Thyroid gland (tissue), 4 donors: ENCODE data around the gene UNC5C.

Experiments
- CTCF ChIP-seq, 6 experiments: fragments of 200-600 bp in 3 of 6; fragments of 450-650 bp in 3 of 6; sonication (generic) in 3 of 6; IDR thresholded peaks; one replicate each; pipeline ENCODE4 v1.5.1; 2016 to 2019; ENCODE audit warnings: antibody characterized with exemption in 6 of 6, mild to moderate bottlenecking in 2 of 6, inconsistent platforms in 1 of 6, moderate library complexity in 1 of 6
- POLR2A ChIP-seq, 2 donors: fragments of 450-650 bp; IDR thresholded peaks; one replicate each; pipeline ENCODE4 v1.6.1; 2017; ENCODE audit warnings: antibody characterized with exemption in 2 of 2, mild to moderate bottlenecking in 2 of 2, moderate library complexity in 1 of 2

- TF ChIP-seq CTCF (IDR thresholded peaks at IDR 0.05) (no peak), POLR2A (IDR thresholded peaks at IDR 0.05) (no peak)
Measured at GRCh38 chr4:95513022-95513421, 35.8 kb downstream of the UNC5C start.
